ENCODE data around the gene UHRF1.
"Not testable (repeated sequence)": the region's sequence is repeated elsewhere in the genome, so short reads cannot be mapped to it uniquely, and the experiment has no call there.

UHRF1 gene

GRCh38 chr19:4937060-4937459 is 27.8 kb downstream of the UHRF1 start:
- DNase-seq (ENCODE audit: low spot score) = no peak

GRCh38 chr19:4938461-4938860 is 29.2 kb downstream of the UHRF1 start:
- not testable (repeated sequence) for DNase-seq (ENCODE audit: low spot score)

GRCh38 chr19:4939466-4939865 is 30.2 kb downstream of the UHRF1 start:
- no peak for DNase-seq (ENCODE audit: low spot score)

- DNase-seq (ENCODE audit: low spot score) = not testable (repeated sequence)
Observed at GRCh38 chr19:4941638-4942169, 32.4 kb downstream of the UHRF1 start.

GRCh38 chr19:4950650-4951049 is 41.3 kb downstream of the UHRF1 start:
- not testable (repeated sequence) for DNase-seq (ENCODE audit: low spot score)

- no peak for DNase-seq (ENCODE audit: low spot score)
Observed at GRCh38 chr19:4951656-4952055, 42.4 kb downstream of the UHRF1 start.

GRCh38 chr19:4952945-4953344 is 43.6 kb downstream of the UHRF1 start:
- DNase-seq (ENCODE audit: low spot score) = no peak

- not testable (repeated sequence) for DNase-seq (ENCODE audit: low spot score)
Observed at GRCh38 chr19:4954320-4955149, 45.2 kb downstream of the UHRF1 start.

GRCh38 chr19:4955274-4955673 is 46.0 kb downstream of the UHRF1 start:
- DNase-seq (ENCODE audit: low spot score) = no peak

- DNase-seq (ENCODE audit: low spot score) = no peak
Observed at GRCh38 chr19:4957981-4958380, 48.7 kb downstream of the UHRF1 start.

- DNase-seq (ENCODE audit: low spot score) = no peak
Observed at GRCh38 chr19:4962085-4962619, 52.9 kb downstream of the UHRF1 start.

GRCh38 chr19:4965061-4965460 is 55.8 kb downstream of the UHRF1 start:
- DNase-seq (ENCODE audit: low spot score) = no peak

- no peak for DNase-seq (ENCODE audit: low spot score)
Observed at GRCh38 chr19:4966591-4966990, 57.3 kb downstream of the UHRF1 start.

- no peak for DNase-seq (ENCODE audit: low spot score)
Observed at GRCh38 chr19:4967738-4968461, 58.6 kb downstream of the UHRF1 start.

- peak; percentile 99 for DNase-seq (ENCODE audit: low spot score)
Observed at GRCh38 chr19:4968462-4969291, 59.4 kb downstream of the UHRF1 start, which contains the start of gene KDM4B. TSS of gene KDM4B (plus strand) at chr19:4969113. CDS start at chr19:5032891, 63,778 bp downstream.

GRCh38 chr19:4969292-4969771 is 60.0 kb downstream of the UHRF1 start:
- DNase-seq (ENCODE audit: low spot score) = no peak

- no peak for DNase-seq (ENCODE audit: low spot score)
Observed at GRCh38 chr19:4969772-4970531, 60.7 kb downstream of the UHRF1 start.

- DNase-seq (ENCODE audit: low spot score) = peak; percentile 39
Observed at GRCh38 chr19:4970558-4971423, 61.5 kb downstream of the UHRF1 start.

GRCh38 chr19:4971424-4971793 is 62.1 kb downstream of the UHRF1 start:
- DNase-seq (ENCODE audit: low spot score) = peak; percentile 48

Data from hematopoietic multipotent progenitor cell treated with erythropoietin and hydrocortisone succinate and interleukin-3 and kit ligand, for 15 days (in vitro differentiated cells).